GM12878 (cell line): ENCODE results near the gene CDH4. TPM values are rescaled to one million over a fixed set of nuclear protein-coding genes. Genes with fewer than 3 reads are reported as not detected.

Source experiments
- ATAC-seq: fragments of 200-7000 bp; cut with Tn5 transposase; 3 replicates; pipeline ENCODE4 v1.9.1; 2020; ENCODE audit warnings: mild to moderate bottlenecking, moderate library complexity
- BruUV-seq: library from RNA; stranded (reverse); fragments of 400-500 nt; replicated peaks from 2 replicates; lab custom pipeline; 2021; lab: Mats Ljungman, UMichigan
- CTCF ChIA-PET: fragments of 300-600 bp; sonication (Branson Sonifier 250); formaldehyde crosslinking; extraction: SDS; loops from one replicate; lab custom pipeline; 2021; ENCODE audit warnings: inconsistent platforms; lab: Yijun Ruan, JAX
- POLR2A ChIA-PET: fragments of 350-600 bp; formaldehyde crosslinking; extraction: SDS; loops from one replicate; lab custom pipeline; 2021; ENCODE audit warnings: inconsistent platforms; lab: Charles Lee
- RAD21 ChIA-PET: fragments of 300-600 bp; sonication (Branson Sonifier 250); formaldehyde crosslinking; loops from one replicate; lab custom pipeline; 2023; ENCODE audit warnings: antibody characterized with exemption; ENCODE audit not compliant: unreplicated experiment; lab: Charles Lee
- SMC1A ChIA-PET: fragments of 300-600 bp; sonication (Branson Sonifier 250); formaldehyde crosslinking; loops from one replicate; lab custom pipeline; 2023; ENCODE audit not compliant: unreplicated experiment, uncharacterized antibody; lab: Charles Lee
- DNase-seq: peaks from one replicate; pipeline ENCODE4 v3.0.0-alpha.2; 2011; ENCODE audit warnings: low read depth, low spot score
- FAIRE-seq: peaks from 3 replicates; lab custom pipeline; 2011; peaks lifted over from hg19 to GRCh38; lab: Jason Lieb, UNC
- H2AFZ ChIP-seq: 2 replicates; pipeline ENCODE4 v1.6.0; 2011; ENCODE audit warnings: low read depth, low read length, control low read depth; ENCODE audit not compliant: control insufficient read depth
- H3K27ac ChIP-seq: 2 replicates; pipeline ENCODE4 v1.5.1; 2011; ENCODE audit warnings: control low read depth; ENCODE audit not compliant: control insufficient read depth, insufficient read depth
- H3K27me3 ChIP-seq, 2 experiments: replicated peaks in 1 of 2; 2 replicates each; pipeline versions ENCODE4 v1.6.0 to v1.6.1; 2011; ENCODE audit warnings: low read length in 1 of 2; ENCODE audit not compliant: control insufficient read depth in 2 of 2, insufficient read depth in 2 of 2
- H3K36me3 ChIP-seq, 2 experiments: 2 replicates each; pipeline ENCODE4 v1.5.1; 2011; ENCODE audit warnings: low read length in 1 of 2; ENCODE audit not compliant: control insufficient read depth in 2 of 2, insufficient read depth in 2 of 2
- H3K4me1 ChIP-seq: 2 replicates; pipeline ENCODE4 v1.6.1; 2011; ENCODE audit warnings: mild to moderate bottlenecking, low read length, moderate library complexity, mixed read lengths; ENCODE audit not compliant: control insufficient read depth, insufficient read depth
- H3K4me2 ChIP-seq: 2 replicates; pipeline ENCODE4 v1.6.0; 2011; ENCODE audit warnings: control low read depth; ENCODE audit not compliant: control insufficient read depth, insufficient read depth
- H3K4me3 ChIP-seq: fragments of 200-600 bp; sonication (generic); 2 replicates; pipeline ENCODE4 v1.5.1; 2016
- H3K79me2 ChIP-seq: 2 replicates; pipeline ENCODE4 v1.6.0; 2011; ENCODE audit warnings: low read length; ENCODE audit not compliant: control insufficient read depth, insufficient read depth
- H3K9ac ChIP-seq: 2 replicates; pipeline ENCODE4 v1.8.0; 2011; ENCODE audit warnings: low read length, control low read depth, mixed read lengths; ENCODE audit not compliant: control insufficient read depth, insufficient read depth
- H3K9me3 ChIP-seq: replicated peaks from 3 replicates; pipeline ENCODE4 v1.5.1; 2011; ENCODE audit warnings: mild to moderate bottlenecking, low read length; ENCODE audit not compliant: control insufficient read depth, insufficient read depth
- H4K20me1 ChIP-seq: 2 replicates; pipeline ENCODE4 v1.6.0; 2011; ENCODE audit not compliant: control insufficient read depth, insufficient read depth
- CHD1 ChIP-seq: IDR thresholded peaks from 2 replicates; pipeline ENCODE4 v1.6.1; 2012; ENCODE audit warnings: low read depth, low read length, improper control_type of control experiment
- CHD4 ChIP-seq: fragments of 200-600 bp; sonication (generic); IDR thresholded peaks from 2 replicates; pipeline ENCODE4 v1.6.1; 2016; ENCODE audit warnings: mild to moderate bottlenecking
- KAT2A ChIP-seq: conservative IDR thresholded peaks from 2 replicates; pipeline ENCODE4 v1.6.1; 2011; ENCODE audit warnings: low read depth, low read length; ENCODE audit not compliant: control insufficient read depth
- NR2C1 ChIP-seq: fragments of 450-650 bp; IDR thresholded peaks from 2 replicates; pipeline ENCODE4 v1.6.1; 2017; ENCODE audit warnings: antibody characterized with exemption, mild to moderate bottlenecking, moderate library complexity
- POLR2A ChIP-seq: IDR thresholded peaks from 2 replicates; pipeline ENCODE4 v1.6.1; 2011; ENCODE audit warnings: low read depth, mild to moderate bottlenecking, low read length
- POU2F2 ChIP-seq: IDR thresholded peaks from 3 replicates; pipeline ENCODE4 v1.6.1; 2011; ENCODE audit warnings: low read depth, mild to moderate bottlenecking, low read length, borderline replicate concordance
- STAT1 ChIP-seq: fragments of 450-650 bp; conservative IDR thresholded peaks from 2 replicates; pipeline ENCODE4 v1.6.1; 2014; ENCODE audit warnings: antibody characterized with exemption, mild to moderate bottlenecking
- TBL1XR1 ChIP-seq: IDR thresholded peaks from 2 replicates; pipeline ENCODE4 v1.6.1; 2012; ENCODE audit warnings: low read depth, low read length, improper control_type of control experiment
- TCF7 ChIP-seq: IDR thresholded peaks from 2 replicates; pipeline ENCODE4 v1.6.1; 2014; ENCODE audit warnings: antibody characterized with exemption, borderline replicate concordance
- WRNIP1 ChIP-seq: IDR thresholded peaks from 2 replicates; pipeline ENCODE4 v1.6.1; 2011; ENCODE audit warnings: low read depth, low read length, improper control_type of control experiment, borderline replicate concordance
- ZNF207 ChIP-seq: fragments of 450-650 bp; IDR thresholded peaks from 2 replicates; pipeline ENCODE4 v1.6.1; 2014; ENCODE audit warnings: antibody characterized with exemption, mild to moderate bottlenecking, borderline replicate concordance
- WGBS: methylation state at CpG from one replicate; pipeline ENCODE4 v1.1.6; 2016; ENCODE audit warnings: low lambda C conversion rate; ENCODE audit not compliant: insufficient replicate concordance, insufficient coverage; ENCODE audit errors: missing lambda C conversion rate; 5-methylcytosine and 5-hydroxymethylcytosine counted together
- in situ Hi-C: fragments of 300-500 bp; cut with MboI; formaldehyde crosslinking; loops from 9 replicates; pipeline ENCODE4 v1.14.3; 2018; ENCODE audit warnings: mixed read lengths
- intact Hi-C: fragments of 100-400 bp; cut with micrococcal nuclease; formaldehyde crosslinking; loops from one replicate; pipeline ENCODE4 v1.14.2; 2022; ENCODE audit not compliant: unreplicated experiment
- polyA plus RNA-seq, 11 experiments: library from polyadenylated mRNA; depleted of rRNA in 4 of 11; unstranded in 6 of 11; stranded (reverse) in 5 of 11; fragments of >200 nt; fragmentation: Nextera tagmentation in 4 of 11; fragmentation: Illumina TruSeq in 1 of 11; extraction: Ambion mirVana in 4 of 11; extraction: Trizol in 1 of 11; gene quantifications; 1 replicate in 1 of 11; 2 replicates in 10 of 11; pipeline versions ENCODE4 v1.2.1 to v1.2.3, GENCODE V29; 2011 to 2016; ENCODE audit warnings: inconsistent platforms in 2 of 11, missing spikeins in 2 of 11, low read depth in 1 of 11
- total RNA-seq, 4 experiments: library from RNA; depleted of rRNA in 3 of 4; stranded (reverse); fragments of >200 nt in 3 of 4; fragmentation: Illumina TruSeq in 1 of 4; extraction: Trizol in 1 of 4; gene quantifications; 2 replicates each; pipeline versions ENCODE4 v1.2.1 to v1.2.3, GENCODE V29; 2013 to 2021
- TF ChIP-seq, protein P1 (sequence below): IDR thresholded peaks from 2 replicates; pipeline ENCODE4 v1.6.1; 2011; ENCODE audit warnings: mild to moderate bottlenecking, low read depth, low read length, moderate library complexity; ENCODE audit not compliant: insufficient replicate concordance
- TF ChIP-seq, protein P2 (sequence below): fragments of 450-650 bp; IDR thresholded peaks from 2 replicates; pipeline ENCODE4 v1.6.1; 2018; ENCODE audit warnings: mild to moderate bottlenecking, low read depth, moderate library complexity; ENCODE audit not compliant: partially characterized antibody

CDH4 gene
- total and polyA plus RNA-seq, 10 of the 15 experiments (the other 5 are each of a cell fraction or from before 2014, with no cell fraction given), result not detected

DNA sequence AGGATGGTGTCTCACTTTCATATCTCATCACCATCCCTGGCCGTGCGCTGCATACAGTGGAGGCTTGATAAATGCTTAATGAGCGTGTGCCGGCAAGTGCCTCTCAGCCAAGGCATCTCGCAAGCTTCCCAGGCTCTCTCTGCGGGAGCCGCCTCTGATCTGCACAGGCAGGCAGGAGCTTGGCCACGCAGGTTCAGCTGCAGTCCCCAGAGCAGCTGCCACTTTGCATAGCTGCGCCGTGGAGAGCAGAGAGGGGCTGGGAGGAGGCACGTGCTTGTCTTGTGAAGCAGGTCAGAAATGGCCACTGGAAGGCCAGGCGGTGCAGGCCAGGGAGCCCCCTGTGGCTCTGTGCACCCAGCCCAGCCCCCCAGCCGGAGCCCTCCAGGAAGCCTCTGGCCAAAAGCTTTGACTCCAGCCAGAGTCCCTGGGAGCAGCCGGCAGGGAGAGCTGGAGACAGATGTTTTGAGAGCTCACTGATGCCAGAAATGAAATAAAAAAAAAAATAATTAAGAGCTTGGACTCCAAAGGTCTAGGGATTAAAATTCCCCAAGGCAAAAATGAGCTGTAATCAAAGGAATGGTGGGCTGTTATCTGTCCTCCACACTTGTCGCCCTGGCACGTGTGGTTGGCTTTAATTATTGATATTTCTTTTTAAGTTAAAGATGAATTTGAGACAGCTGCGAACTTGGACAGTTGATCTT is 377.0 kb downstream of the CDH4 start:
- TF ChIP-seq STAT1, result no peak
- TF ChIP-seq, all 136 proteins: peak for 0
- intact Hi-C loops (no loop called here), in situ Hi-C loops (no loop called here)
- Histone ChIP-seq H3K27ac (no peak overlapping the region), H3K4me1 (no peaks in the 10 kb centered on the region), H3K9ac (no peak overlapping the region), H3K79me2 (no peaks in the 10 kb centered on the region), H3K9me3 (no peaks in the 10 kb centered on the region; the same call in 2 of the 3 replicates), H3K27me3 (no peaks in the 10 kb centered on the region; a peak in 1 of 4 replicates), H3K4me2 (no peak overlapping the region), H4K20me1 (no peaks in the 10 kb centered on the region), H2AFZ (no peak overlapping the region), H3K4me3 (no peak overlapping the region), H3K36me3 (no peaks in the 10 kb centered on the region)
- DNase-seq (no peak), FAIRE-seq (no peak), ATAC-seq (no peak)
- SMC1A ChIA-PET, result no interaction called here
- POLR2A ChIA-PET, result no interaction called here
- 35% methylated on average over 17 of the region's 17 CpGs for WGBS
- CTCF ChIA-PET, result no interaction called here
- RAD21 ChIA-PET, result no interaction called here
- BruUV-seq, result no TSS peak

DNA sequence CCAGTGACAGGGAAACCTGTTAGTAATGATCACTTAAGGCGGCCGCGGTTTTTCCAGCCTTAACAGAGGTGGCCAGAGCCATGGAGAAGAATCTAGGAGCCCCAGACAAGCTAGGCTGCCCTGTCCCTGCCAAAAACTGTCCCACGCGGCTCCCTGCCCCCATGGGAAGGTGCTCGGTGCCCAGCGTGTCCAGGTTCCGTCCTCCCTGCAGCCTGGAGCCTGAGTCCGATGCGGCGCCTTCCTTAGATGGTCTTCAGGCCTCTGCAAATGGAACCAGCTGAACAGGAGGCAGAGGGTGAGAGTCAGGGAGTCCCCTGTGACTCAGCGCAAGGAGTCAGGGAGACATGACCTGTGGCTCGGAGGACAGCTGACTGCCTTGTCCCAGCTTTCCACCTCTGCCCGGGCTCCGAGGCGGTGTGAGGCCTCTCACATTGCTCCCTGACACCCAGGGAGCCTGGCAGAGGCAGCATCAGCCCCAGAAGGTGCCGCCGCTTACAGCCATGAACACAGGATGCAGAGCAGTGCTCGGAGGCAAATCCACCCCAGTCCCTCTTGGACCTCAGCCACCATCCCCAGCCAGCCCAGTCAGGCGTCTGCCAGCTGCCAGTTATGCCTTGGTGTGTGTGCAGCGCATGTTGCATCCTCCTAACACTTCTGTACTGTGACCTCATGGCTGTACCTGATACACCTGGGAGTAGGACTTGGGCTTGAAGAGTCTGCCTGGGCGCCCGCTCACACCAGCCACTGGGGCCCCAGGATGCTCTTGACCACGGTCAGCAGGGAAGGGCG is 377.7 kb downstream of the CDH4 start:
- Histone ChIP-seq H3K27ac (no peak overlapping the region), H3K9me3 (no peaks in the 10 kb centered on the region; the same call in 2 of the 3 replicates), H3K4me1 (no peaks in the 10 kb centered on the region), H3K79me2 (no peaks in the 10 kb centered on the region), H3K27me3 (no peaks in the 10 kb centered on the region; a peak in 1 of 4 replicates), H4K20me1 (no peaks in the 10 kb centered on the region), H3K4me3 (no peak overlapping the region), H3K4me2 (no peak overlapping the region), H2AFZ (no peak overlapping the region), H3K9ac (no peak overlapping the region), H3K36me3 (no peaks in the 10 kb centered on the region)
- in situ Hi-C loops, result no loop called here
- CTCF ChIA-PET, result no interaction called here
- intact Hi-C loops, result no loop called here
- RAD21 ChIA-PET, result no interaction called here
- no peak for ATAC-seq
- DNase-seq, result no peak
- BruUV-seq, result no TSS peak
- no peak for FAIRE-seq
- WGBS, result 32% methylated on average over 25 of the region's 25 CpGs
- POLR2A ChIA-PET, result no interaction called here
- SMC1A ChIA-PET, result no interaction called here
- no peak for TF ChIP-seq ZNF207
- TF ChIP-seq STAT1, result no peak
- no peak for TF ChIP-seq CHD4
- TF ChIP-seq KAT2A, result no peak
- no peak for TF ChIP-seq POLR2A
- no peak for TF ChIP-seq POU2F2
- TF ChIP-seq CHD1, result no peak
- TF ChIP-seq, protein P1, sequence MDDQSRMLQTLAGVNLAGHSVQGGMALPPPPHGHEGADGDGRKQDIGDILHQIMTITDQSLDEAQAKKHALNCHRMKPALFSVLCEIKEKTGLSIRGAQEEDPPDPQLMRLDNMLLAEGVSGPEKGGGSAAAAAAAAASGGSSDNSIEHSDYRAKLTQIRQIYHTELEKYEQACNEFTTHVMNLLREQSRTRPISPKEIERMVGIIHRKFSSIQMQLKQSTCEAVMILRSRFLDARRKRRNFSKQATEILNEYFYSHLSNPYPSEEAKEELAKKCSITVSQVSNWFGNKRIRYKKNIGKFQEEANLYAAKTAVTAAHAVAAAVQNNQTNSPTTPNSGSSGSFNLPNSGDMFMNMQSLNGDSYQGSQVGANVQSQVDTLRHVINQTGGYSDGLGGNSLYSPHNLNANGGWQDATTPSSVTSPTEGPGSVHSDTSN, result no peak
- no peak for TF ChIP-seq TCF7
- no peak for TF ChIP-seq WRNIP1
- no peak for TF ChIP-seq NR2C1
- no peak for TF ChIP-seq TBL1XR1
- TF ChIP-seq, protein P2, sequence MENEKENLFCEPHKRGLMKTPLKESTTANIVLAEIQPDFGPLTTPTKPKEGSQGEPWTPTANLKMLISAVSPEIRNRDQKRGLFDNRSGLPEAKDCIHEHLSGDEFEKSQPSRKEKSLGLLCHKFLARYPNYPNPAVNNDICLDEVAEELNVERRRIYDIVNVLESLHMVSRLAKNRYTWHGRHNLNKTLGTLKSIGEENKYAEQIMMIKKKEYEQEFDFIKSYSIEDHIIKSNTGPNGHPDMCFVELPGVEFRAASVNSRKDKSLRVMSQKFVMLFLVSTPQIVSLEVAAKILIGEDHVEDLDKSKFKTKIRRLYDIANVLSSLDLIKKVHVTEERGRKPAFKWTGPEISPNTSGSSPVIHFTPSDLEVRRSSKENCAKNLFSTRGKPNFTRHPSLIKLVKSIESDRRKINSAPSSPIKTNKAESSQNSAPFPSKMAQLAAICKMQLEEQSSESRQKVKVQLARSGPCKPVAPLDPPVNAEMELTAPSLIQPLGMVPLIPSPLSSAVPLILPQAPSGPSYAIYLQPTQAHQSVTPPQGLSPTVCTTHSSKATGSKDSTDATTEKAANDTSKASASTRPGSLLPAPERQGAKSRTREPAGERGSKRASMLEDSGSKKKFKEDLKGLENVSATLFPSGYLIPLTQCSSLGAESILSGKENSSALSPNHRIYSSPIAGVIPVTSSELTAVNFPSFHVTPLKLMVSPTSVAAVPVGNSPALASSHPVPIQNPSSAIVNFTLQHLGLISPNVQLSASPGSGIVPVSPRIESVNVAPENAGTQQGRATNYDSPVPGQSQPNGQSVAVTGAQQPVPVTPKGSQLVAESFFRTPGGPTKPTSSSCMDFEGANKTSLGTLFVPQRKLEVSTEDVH, result no peak
